HG03025 (cell line): ENCODE measurements around the gene FILIP1L.
A peak's percentile ranks its signal among the peaks of the same experiment; 100 is the strongest.
"Not testable (repeated sequence)": the region's sequence is repeated elsewhere in the genome, so short reads cannot be mapped to it uniquely, and the experiment has no call there.

Source experiments
- ATAC-seq: cut with Tn5 transposase; IDR thresholded peaks from one replicate; pipeline ENCODE4 v1.9.1; 2021; ENCODE audit warnings: mild to moderate bottlenecking, moderate library complexity; ENCODE audit not compliant: unreplicated experiment, low FRiP score

FILIP1L gene

GRCh38 chr3:100100425-100100824, 13.9 kb downstream of the FILIP1L start:
- ATAC-seq = no peak

GRCh38 chr3:100099621-100100020, 14.7 kb downstream of the FILIP1L start:
- no peak for ATAC-seq

- no peak for ATAC-seq
These were observed 15.6 kb downstream of the FILIP1L start for GRCh38 chr3:100098784-100099070.

- ATAC-seq = no peak
These were observed 16.1 kb downstream of the FILIP1L start for GRCh38 chr3:100097919-100098783.

GRCh38 chr3:100096866-100097265, 17.4 kb downstream of the FILIP1L start:
- no peak for ATAC-seq

- ATAC-seq = not testable (repeated sequence)
These were observed 18.0 kb downstream of the FILIP1L start for GRCh38 chr3:100096286-100096685.

- no peak for ATAC-seq
These were observed 20.5 kb downstream of the FILIP1L start for GRCh38 chr3:100093831-100094230.

- ATAC-seq = peak; percentile 4
These were observed 23.7 kb downstream of the FILIP1L start for GRCh38 chr3:100090669-100091005.

GRCh38 chr3:100089812-100090668, 24.3 kb downstream of the FILIP1L start:
- peak; percentile 67 for ATAC-seq

- ATAC-seq = no peak
These were observed 25.4 kb downstream of the FILIP1L start for GRCh38 chr3:100088735-100089368.

- peak; percentile 86 for ATAC-seq
These were observed 27.1 kb downstream of the FILIP1L start for GRCh38 chr3:100087198-100087597.

- ATAC-seq = no peak
These were observed 27.9 kb downstream of the FILIP1L start for GRCh38 chr3:100086401-100086800.

GRCh38 chr3:100084100-100084806, 30.0 kb downstream of the FILIP1L start:
- ATAC-seq = no peak

GRCh38 chr3:100083209-100083608, 31.1 kb downstream of the FILIP1L start:
- no peak for ATAC-seq

- no peak for ATAC-seq
These were observed 31.6 kb downstream of the FILIP1L start for GRCh38 chr3:100082714-100083113.

- no peak for ATAC-seq
These were observed 32.2 kb downstream of the FILIP1L start for GRCh38 chr3:100081986-100082692.

GRCh38 chr3:100081311-100081710, 33.0 kb downstream of the FILIP1L start:
- ATAC-seq = no peak

- no peak for ATAC-seq
These were observed 33.7 kb downstream of the FILIP1L start for GRCh38 chr3:100080573-100080972.

GRCh38 chr3:100079328-100079727, 35.0 kb downstream of the FILIP1L start:
- no peak for ATAC-seq
